Activated T-helper 2 cell treated with anti-CD3 and anti-CD28 coated beads, Interferon-gamma antibody, Interleukin-2, Interleukin-4, amounts not matched to agents 10 μg/mL and 5 μg/mL and 100 μg/mL, durations not matched to agents 14 hours and 24 hours and 36 hours (primary cell): ENCODE measurements around the gene CAMTA1. TPM values are rescaled to one million over a fixed set of nuclear protein-coding genes. Genes with fewer than 3 reads are reported as not detected.

Experiments used
- DNase-seq: peaks from one replicate; pipeline ENCODE4 v3.0.0; 2021; ENCODE audit warnings: low spot score
- H3K27ac Mint-ChIP-seq: one replicate; pipeline ENCODE4 v1.8.0; 2021; ENCODE audit warnings: mixed read lengths
- H3K27me3 Mint-ChIP-seq: one replicate; pipeline ENCODE4 v1.8.0; 2021; ENCODE audit warnings: low read depth, mixed read lengths
- H3K36me3 Mint-ChIP-seq: one replicate; pipeline ENCODE4 v1.8.0; 2021; ENCODE audit warnings: low read depth, mixed read lengths
- H3K4me1 Mint-ChIP-seq: one replicate; pipeline ENCODE4 v1.8.0; 2021; ENCODE audit warnings: low read depth, mixed read lengths
- H3K4me3 Mint-ChIP-seq: one replicate; pipeline ENCODE4 v1.8.0; 2021; ENCODE audit warnings: low read depth, mild to moderate bottlenecking, moderate library complexity, mixed read lengths
- H3K9me3 Mint-ChIP-seq: one replicate; pipeline ENCODE4 v1.8.0; 2021; ENCODE audit warnings: mixed read lengths
- intact Hi-C: fragments of 100-400 bp; cut with micrococcal nuclease; formaldehyde crosslinking; loops from one replicate; pipeline ENCODE4 v1.15.1; 2023
- total RNA-seq: library from RNA; stranded (reverse); gene quantifications from 2 replicates; pipeline ENCODE4 v1.2.3, GENCODE V29; 2022

Gene CAMTA1
- total RNA-seq, 1 donor from 2014 or later = 62.9 TPM

GRCh38 chr1:7331926-7332535 is 546.8 kb downstream of the CAMTA1 start:
- Mint-ChIP-seq H3K4me3 (no peak overlapping the region), H3K9me3 (no peaks in the 10 kb centered on the region), H3K4me1 (no peaks in the 10 kb centered on the region), H3K36me3 (no peaks in the 10 kb centered on the region), H3K27me3 (no peaks in the 10 kb centered on the region), H3K27ac (no peak overlapping the region)
- intact Hi-C loops = no loop called here
- no peak for DNase-seq

GRCh38 chr1:7333094-7333493 is 547.8 kb downstream of the CAMTA1 start:
- no peaks in the 10 kb centered on the region for H3K27me3 Mint-ChIP-seq
- intact Hi-C loops = no loop called here
- no peaks in the 10 kb centered on the region for H3K36me3 Mint-ChIP-seq
- no peaks in the 10 kb centered on the region for H3K4me1 Mint-ChIP-seq
- no peak overlapping the region for H3K27ac Mint-ChIP-seq
- no peaks in the 10 kb centered on the region for H3K9me3 Mint-ChIP-seq
- no peak overlapping the region for H3K4me3 Mint-ChIP-seq
- no peak for DNase-seq

- no peaks in the 10 kb centered on the region for H3K9me3 Mint-ChIP-seq
- no peak for DNase-seq
- H3K4me1 Mint-ChIP-seq = no peaks in the 10 kb centered on the region
- intact Hi-C loops = no loop called here
- no peaks in the 10 kb centered on the region for H3K27me3 Mint-ChIP-seq
- H3K4me3 Mint-ChIP-seq = no peak overlapping the region
- H3K36me3 Mint-ChIP-seq = no peaks in the 10 kb centered on the region
- H3K27ac Mint-ChIP-seq = no peak overlapping the region
Measured at GRCh38 chr1:7333620-7334019, 548.4 kb downstream of the CAMTA1 start.

- Mint-ChIP-seq H3K9me3 (no peaks in the 10 kb centered on the region), H3K27me3 (no peaks in the 10 kb centered on the region), H3K4me3 (no peak overlapping the region), H3K27ac (no peak overlapping the region), H3K4me1 (no peaks in the 10 kb centered on the region), H3K36me3 (no peaks in the 10 kb centered on the region)
- intact Hi-C loops = no loop called here
- no peak for DNase-seq
Measured at GRCh38 chr1:7334475-7335035, 549.3 kb downstream of the CAMTA1 start.

- no peak overlapping the region for H3K27ac Mint-ChIP-seq
- H3K4me3 Mint-ChIP-seq = no peak overlapping the region
- H3K36me3 Mint-ChIP-seq = no peaks in the 10 kb centered on the region
- no peak for DNase-seq
- intact Hi-C loops = no loop called here
- H3K27me3 Mint-ChIP-seq = no peaks in the 10 kb centered on the region
- no peaks in the 10 kb centered on the region for H3K4me1 Mint-ChIP-seq
- no peaks in the 10 kb centered on the region for H3K9me3 Mint-ChIP-seq
Measured at GRCh38 chr1:7335224-7335879, 550.1 kb downstream of the CAMTA1 start.

- no peak overlapping the region for H3K4me3 Mint-ChIP-seq
- H3K4me1 Mint-ChIP-seq = no peaks in the 10 kb centered on the region
- no peaks in the 10 kb centered on the region for H3K36me3 Mint-ChIP-seq
- no peaks in the 10 kb centered on the region for H3K9me3 Mint-ChIP-seq
- intact Hi-C loops = no loop called here
- H3K27me3 Mint-ChIP-seq = no peaks in the 10 kb centered on the region
- no peak for DNase-seq
- H3K27ac Mint-ChIP-seq = no peak overlapping the region
Measured at GRCh38 chr1:7338439-7338838, 553.2 kb downstream of the CAMTA1 start.

- intact Hi-C loops = no loop called here
- no peak overlapping the region for H3K27ac Mint-ChIP-seq
- H3K27me3 Mint-ChIP-seq = no peaks in the 10 kb centered on the region
- DNase-seq = no peak
- H3K9me3 Mint-ChIP-seq = no peaks in the 10 kb centered on the region
- H3K4me1 Mint-ChIP-seq = no peaks in the 10 kb centered on the region
- H3K4me3 Mint-ChIP-seq = no peak overlapping the region
- no peaks in the 10 kb centered on the region for H3K36me3 Mint-ChIP-seq
Measured at GRCh38 chr1:7339014-7339413, 553.8 kb downstream of the CAMTA1 start.

GRCh38 chr1:7339953-7340352 is 554.7 kb downstream of the CAMTA1 start:
- H3K4me1 Mint-ChIP-seq = no peaks in the 10 kb centered on the region
- no peak overlapping the region for H3K27ac Mint-ChIP-seq
- intact Hi-C loops = no loop called here
- DNase-seq = no peak
- H3K9me3 Mint-ChIP-seq = no peaks in the 10 kb centered on the region
- H3K27me3 Mint-ChIP-seq = no peaks in the 10 kb centered on the region
- H3K36me3 Mint-ChIP-seq = no peaks in the 10 kb centered on the region
- H3K4me3 Mint-ChIP-seq = no peak overlapping the region

- Mint-ChIP-seq H3K9me3 (no peaks in the 10 kb centered on the region), H3K27me3 (no peaks in the 10 kb centered on the region), H3K4me1 (no peaks in the 10 kb centered on the region), H3K27ac (no peak overlapping the region), H3K4me3 (no peak overlapping the region), H3K36me3 (no peaks in the 10 kb centered on the region)
- DNase-seq = no peak
- intact Hi-C loops = no loop called here
Measured at GRCh38 chr1:7341145-7341905, 556.1 kb downstream of the CAMTA1 start.

- no peak overlapping the region for H3K4me3 Mint-ChIP-seq
- no peaks in the 10 kb centered on the region for H3K27me3 Mint-ChIP-seq
- no peak for DNase-seq
- H3K27ac Mint-ChIP-seq = no peak overlapping the region
- no peaks in the 10 kb centered on the region for H3K4me1 Mint-ChIP-seq
- intact Hi-C loops = no loop called here
- H3K9me3 Mint-ChIP-seq = no peaks in the 10 kb centered on the region
- no peaks in the 10 kb centered on the region for H3K36me3 Mint-ChIP-seq
Measured at GRCh38 chr1:7343882-7344281, 558.6 kb downstream of the CAMTA1 start.

GRCh38 chr1:7344299-7344698 is 559.0 kb downstream of the CAMTA1 start:
- H3K27me3 Mint-ChIP-seq = no peaks in the 10 kb centered on the region
- no peak overlapping the region for H3K27ac Mint-ChIP-seq

GRCh38 chr1:7345516-7345915 is 560.3 kb downstream of the CAMTA1 start:
- intact Hi-C loops = no loop called here
- H3K36me3 Mint-ChIP-seq = no peaks in the 10 kb centered on the region
- H3K4me1 Mint-ChIP-seq = no peaks in the 10 kb centered on the region
- no peak overlapping the region for H3K4me3 Mint-ChIP-seq
- no peak overlapping the region for H3K27ac Mint-ChIP-seq
- H3K27me3 Mint-ChIP-seq = no peaks in the 10 kb centered on the region
- no peak for DNase-seq
- H3K9me3 Mint-ChIP-seq = no peaks in the 10 kb centered on the region

More at GRCh38 chr1:7344299-7344698, 559.0 kb downstream of the CAMTA1 start:
- Mint-ChIP-seq H3K9me3 (no peaks in the 10 kb centered on the region), H3K4me3 (no peak overlapping the region), H3K36me3 (no peaks in the 10 kb centered on the region), H3K4me1 (no peaks in the 10 kb centered on the region)
- no peak for DNase-seq
- intact Hi-C loops = no loop called here

GRCh38 chr1:7346070-7346596 is 560.9 kb downstream of the CAMTA1 start:
- no peak for DNase-seq
- Mint-ChIP-seq H3K36me3 (no peaks in the 10 kb centered on the region), H3K4me1 (no peaks in the 10 kb centered on the region)

More at GRCh38 chr1:7346070-7346596, 560.9 kb downstream of the CAMTA1 start:
- Mint-ChIP-seq H3K27me3 (no peaks in the 10 kb centered on the region), H3K27ac (no peak overlapping the region), H3K9me3 (no peaks in the 10 kb centered on the region), H3K4me3 (no peak overlapping the region)
- intact Hi-C loops = no loop called here
